GM19438 (cell line): ENCODE measurements around the gene SHISAL1.
"Not testable (repeated sequence)": the region's sequence is repeated elsewhere in the genome, so short reads cannot be mapped to it uniquely, and the experiment has no call there.

Experiments
- ATAC-seq: cut with Tn5 transposase; IDR thresholded peaks from one replicate; pipeline ENCODE4 v1.9.1; 2021; ENCODE audit warnings: low read depth; ENCODE audit not compliant: unreplicated experiment

Gene SHISAL1

DNA sequence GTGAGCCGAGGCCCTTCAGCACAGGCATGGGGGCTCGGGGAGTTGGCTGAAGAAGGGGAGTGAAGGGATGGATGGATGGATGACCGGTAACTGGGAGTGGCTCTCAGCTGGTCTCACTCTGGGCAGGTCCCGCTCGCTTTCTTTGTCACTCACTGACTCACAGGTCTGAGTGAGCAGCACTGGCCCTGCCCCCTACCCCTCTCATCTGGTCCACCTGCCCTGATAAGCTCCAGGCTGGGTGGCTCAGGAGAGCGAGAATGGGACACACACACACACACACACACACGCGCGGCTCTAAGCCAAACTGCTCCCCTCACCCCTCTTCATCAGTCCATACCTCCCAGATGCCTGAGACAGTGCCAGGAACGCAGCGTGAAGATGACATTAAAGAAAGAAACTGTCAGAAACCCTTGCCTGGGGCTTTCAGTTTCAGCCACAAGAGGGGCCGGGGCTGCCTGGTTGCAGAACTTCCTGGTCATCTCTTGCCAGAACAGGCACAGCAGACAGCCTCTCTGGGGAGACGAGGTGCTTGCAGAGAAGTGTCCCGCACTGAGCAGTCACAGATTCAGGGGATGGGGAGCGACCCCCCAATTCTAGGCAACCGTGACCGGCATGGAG lies 16.5 kb upstream of the SHISAL1 start:
- ATAC-seq = peak; percentile 77

DNA sequence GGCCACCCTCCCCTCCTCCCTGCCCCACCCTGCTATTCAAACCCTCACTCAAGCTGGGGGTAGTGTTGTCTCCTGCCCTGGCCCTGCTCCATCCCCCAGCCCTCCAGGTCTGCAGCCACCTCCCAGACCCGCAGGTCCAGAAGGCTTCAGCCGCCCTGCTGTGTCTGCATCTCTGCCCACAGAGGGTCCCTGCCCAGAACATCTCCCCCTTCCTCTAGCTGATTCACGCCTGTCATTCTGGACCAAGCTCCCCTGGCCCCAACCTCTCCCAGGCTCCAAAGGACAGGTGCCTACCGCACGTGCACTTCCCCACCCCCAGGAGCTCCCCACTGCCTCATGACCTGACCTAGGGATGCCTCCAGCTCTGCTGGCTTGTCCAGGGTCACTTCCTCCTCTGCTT lies 16.0 kb upstream of the SHISAL1 start:
- ATAC-seq = no peak

DNA sequence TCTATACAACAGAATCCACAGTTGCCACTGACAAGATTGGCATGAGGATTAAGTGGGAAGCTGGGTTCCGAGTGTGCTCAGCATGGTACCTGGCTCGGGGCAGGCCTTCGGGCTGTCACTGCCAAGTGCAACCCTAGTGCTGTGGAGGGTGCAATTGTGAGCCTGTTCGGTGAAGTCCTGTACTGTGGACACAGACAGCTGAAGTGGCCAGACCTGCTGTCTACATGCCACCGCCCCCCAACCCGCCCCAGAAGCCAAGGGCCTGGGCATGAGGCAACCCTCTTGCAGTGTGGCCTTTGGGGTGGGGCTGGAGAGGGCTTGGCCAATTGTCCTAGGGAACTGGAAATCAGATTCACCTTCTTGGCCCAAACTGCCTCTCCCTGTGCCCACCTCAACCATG lies 15.6 kb upstream of the SHISAL1 start:
- ATAC-seq = no peak

DNA sequence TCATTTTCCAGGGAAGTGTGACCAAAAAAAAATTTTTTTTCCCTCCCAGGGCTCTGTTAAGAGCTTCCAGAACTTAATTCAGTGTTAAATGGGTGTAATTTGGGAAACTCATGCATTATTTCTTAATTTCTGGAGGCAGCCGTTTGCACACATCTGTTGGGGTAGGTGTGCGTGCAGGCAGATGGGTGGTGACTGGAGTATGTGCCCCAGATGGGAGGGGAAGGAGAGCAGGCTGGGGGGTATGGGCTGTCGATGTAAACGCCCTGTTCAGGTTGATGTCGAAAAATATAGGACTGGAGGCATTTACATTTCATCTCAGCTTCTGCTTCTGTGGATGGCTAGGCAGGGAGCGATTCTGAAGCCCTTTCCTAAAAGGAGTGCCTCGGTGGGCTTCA lies 13.7 kb upstream of the SHISAL1 start:
- ATAC-seq = no peak

DNA sequence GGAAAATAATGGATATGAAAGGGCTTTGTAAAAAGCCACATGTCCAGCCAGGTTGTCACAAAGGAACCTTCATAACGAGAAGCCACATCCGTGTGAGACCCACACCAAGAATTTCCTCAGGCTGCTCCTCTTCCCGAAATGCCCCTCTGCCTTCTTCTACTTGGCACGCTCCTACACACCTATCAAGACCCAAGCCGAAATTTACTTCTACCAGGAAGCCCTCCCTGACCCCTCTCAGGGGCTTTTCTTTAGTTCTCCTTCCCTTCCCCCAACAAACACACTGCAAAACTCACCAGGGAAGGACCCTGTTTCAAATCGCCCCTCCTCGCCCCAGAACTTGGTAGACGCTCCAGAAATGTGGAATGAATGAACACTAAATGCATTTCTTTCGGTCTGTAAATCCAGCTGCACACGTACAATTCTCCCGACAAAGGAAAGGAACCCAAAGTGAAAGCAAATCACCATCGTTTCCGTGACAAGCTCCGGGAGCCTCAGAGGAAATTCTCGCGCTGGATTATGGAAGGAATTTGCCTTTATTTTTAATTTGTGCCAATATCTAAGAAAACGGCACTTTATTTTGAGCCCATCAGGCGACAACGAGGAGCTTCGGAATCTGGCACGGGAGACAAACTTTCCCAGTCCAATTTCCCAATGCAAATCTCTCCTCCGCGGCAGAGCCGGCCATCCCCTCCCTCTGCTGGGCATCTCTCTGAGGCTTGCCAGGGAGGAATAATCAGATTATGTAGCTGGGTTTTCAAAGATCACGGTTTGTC lies 13.2 kb upstream of the SHISAL1 start:
- no peak for ATAC-seq

DNA sequence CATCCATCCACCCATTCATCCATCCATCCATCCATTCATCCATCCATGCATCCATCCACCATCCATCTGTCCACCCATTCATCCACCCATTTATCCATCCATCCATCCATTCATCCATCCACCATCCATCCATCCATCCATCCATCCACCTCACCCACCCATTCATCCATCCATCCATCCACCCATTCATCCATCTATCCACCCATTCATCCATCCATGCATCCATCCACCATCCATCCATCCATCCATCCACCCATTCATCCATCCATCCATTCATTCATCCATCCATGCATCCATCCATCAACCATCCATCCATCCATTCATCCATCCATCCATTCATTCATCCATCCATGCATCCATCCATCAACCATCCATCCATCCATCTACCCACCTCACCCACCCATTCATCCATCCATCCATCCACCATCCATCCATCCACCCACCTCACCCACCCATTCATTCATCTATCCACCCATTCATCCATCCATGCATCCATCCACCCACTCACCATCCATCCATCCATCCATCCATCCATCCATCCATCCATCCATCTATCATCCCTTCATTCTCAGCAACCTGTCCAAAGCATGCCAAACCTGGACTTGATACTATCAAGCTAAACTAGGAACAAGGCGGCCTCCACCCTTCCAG lies 10.5 kb upstream of the SHISAL1 start:
- not testable (repeated sequence) for ATAC-seq

DNA sequence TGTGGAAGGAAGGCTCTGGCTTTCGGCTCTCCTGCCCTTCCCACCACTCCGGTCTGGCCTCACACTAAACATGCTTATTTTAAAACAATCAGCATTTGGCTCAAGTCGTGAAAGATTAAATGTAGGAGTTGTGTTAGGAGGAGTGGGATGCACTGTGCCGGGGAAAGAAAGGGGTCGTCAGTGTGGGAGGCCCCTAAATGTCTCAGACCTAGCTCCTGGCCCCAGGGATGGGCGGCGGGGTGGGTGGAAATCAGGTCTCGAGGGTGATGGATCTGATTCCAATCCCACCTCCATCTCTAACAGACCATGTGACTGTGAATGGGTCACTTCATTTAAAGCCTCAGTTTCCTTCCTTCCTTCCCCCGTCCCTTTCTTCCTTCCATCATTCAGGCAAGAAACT lies 6.9 kb upstream of the SHISAL1 start:
- ATAC-seq = no peak

DNA sequence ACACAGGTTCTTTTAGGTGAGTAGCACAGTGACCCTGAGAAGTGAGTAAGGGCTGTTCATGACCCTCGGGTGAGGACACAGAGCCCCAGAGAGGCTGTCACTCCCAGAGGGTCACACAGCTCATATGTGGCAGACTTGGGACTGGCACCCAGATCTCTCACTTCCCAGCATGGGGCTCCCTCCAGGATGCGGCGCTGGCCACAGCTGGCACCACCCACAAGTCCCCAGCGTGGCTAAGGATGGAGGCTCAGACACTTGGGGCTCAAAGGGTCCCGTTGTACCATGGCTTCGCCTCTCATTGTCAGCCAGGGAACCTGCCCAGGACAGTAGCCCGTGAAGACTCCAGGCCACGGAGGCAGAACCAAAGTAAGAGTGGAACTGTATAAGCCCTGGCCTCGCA lies 6.0 kb upstream of the SHISAL1 start:
- ATAC-seq = no peak

DNA sequence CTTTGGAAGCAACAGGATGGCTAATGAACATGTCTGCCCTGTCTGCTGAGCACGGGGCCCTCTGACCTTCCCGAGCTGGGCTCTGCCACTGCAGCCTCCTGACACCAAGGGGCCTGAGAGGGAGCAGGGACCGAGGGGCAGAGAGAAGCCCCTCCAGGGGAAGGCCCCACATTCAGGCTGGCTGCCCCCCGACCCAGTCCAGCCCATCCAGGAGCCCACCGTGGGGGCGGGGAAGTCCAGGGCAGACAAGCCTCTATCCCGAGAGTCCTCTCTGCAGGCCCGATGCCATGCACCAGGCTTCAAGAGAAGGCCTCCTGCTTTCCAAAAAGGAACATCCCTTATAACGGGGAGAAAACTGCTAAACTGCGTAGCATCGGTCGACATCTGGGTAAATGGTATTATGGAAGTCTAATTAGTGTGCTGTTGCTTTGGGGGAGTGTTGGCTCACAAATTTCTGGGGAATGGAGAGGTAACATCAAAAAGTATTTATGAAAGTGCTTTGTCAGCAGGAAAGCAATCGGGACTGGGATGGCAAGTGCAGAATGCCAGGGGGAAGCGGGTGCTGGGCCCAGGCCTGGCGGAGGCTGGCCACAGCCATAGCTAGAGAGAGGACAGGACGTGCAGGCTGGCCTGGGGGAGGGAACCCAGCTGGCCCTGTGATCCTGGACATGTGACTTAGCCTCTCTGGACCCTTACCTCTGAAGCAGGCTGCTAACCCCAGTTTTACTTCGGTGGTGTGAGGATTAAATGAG lies 5.3 kb upstream of the SHISAL1 start:
- ATAC-seq = no peak

DNA sequence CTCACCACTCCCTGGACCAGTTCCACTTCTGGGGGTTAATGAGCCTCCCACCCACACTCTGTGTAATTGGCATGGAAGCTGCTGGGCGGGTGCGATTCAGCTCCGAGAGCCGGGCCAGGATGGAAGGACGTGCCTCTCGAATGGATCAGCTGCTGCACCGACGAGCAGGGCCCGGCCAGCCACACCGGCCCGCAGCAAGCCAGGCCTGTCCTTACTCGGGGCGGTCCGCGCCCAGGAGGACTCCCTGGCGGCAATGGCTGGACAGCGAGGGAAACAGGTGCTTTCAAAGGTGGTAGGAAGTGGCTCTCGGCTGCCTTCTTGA lies 4.3 kb upstream of the SHISAL1 start:
- no peak for ATAC-seq

DNA sequence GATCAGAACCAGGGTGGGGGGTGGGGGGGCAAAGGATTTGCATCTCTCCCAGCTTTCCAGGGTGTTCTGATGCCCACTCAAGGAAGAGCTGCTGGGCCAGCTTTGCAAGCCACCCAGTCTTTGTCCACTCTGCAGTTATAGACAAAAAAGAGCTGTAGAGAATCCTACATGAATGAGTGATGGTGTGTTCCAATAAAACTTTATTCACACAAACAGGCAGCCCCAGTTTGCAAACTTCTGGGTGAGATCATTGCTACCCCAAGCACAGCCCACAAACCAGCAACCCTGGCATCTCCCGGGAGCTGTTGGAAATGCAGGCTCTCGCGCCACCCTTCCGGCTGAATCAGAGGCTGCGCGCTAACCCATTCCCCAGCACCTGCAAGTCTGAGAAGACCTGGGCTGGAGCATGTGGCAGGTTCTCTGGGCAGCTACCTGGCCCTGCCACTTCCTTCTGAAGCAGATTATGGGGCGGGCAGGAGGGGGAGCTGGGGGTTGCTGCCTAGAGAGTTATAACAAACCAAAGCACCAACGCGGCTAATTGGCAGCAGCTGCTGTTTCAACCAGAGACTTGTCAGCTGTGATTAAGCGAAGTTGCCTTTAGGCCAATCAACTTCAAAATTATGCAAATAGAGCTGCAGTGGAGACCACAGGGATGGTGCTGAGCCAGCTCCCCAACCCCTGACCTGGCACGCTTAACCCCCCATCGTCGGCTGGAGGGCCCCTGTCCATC lies 3.8 kb upstream of the SHISAL1 start:
- ATAC-seq = no peak

DNA sequence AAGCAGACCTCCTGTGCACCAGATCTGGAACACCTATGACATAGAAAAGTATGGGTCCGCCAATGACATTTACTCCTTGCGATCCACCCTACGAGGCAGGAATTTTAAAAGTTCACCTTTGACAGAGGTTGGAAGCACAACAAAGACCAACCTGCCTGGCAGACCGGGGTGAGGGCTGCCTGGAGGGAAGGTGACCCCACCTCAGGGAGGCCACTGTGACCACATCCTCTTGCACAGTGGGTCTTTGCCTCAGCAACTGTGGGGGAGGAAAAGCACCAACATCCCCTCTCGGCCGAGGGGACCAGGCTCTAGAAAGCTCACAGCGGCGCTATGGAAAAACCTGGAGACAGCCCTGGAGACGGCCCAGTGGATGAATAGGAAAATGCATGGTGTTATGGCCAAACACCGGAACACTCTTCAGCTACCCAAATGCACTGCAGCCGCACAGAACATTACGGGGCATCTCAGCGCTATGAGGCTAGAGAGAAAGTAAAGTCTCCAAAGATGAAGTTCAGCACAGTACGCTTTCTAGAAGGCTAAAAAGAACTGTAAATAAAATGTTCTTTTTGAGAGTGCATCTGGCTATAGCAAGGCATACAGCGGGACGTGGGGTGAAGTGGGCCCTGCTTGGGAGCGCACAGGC lies 1.8 kb upstream of the SHISAL1 start:
- ATAC-seq = no peak

DNA sequence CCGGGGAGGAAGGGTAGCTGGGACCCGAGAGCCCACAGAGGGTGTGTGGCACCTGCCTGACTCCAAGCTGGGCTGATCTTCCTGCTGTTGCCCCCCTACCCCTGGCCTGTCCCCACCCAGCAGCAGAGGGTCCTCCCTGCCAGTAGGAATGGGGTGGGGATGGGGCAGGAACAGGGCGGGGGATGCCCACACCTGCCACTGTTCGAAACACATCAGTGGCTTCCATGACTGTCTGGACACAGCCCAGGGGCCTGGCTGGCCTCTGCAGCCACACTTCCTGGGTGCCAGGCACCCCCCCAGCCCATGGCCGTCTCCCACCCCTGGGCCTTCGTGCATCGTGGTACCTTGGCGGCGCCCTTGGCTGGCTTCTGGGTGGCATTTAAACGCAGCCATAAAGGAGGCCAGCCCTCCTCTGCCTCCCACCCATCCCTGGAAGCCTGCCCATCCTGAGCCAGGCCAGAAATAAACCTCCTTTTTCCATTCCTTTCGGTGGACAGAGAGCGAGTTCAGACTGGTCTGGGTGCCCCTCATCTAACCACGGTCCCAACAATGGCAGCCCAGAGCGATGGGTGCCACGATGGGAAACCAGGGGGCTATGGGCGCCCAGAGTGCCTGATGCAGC lies 745 bp upstream of the SHISAL1 start:
- no peak for ATAC-seq

DNA sequence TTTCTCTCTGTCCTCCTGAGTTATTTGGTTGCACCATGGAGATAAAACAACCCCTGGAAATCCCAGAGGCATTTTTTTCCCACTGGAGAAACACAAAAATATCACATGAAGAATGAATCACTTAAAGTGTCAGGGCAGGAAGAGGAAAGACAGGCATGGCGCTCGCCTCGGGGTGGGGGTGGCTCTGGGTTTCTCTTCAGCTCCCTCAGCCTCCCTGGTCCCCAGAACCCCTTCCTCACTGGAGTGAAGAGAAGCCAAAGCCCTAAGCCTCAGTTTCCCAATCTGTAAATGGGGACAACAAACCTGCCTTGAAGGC lies 938 bp downstream of the SHISAL1 start:
- no peak for ATAC-seq

DNA sequence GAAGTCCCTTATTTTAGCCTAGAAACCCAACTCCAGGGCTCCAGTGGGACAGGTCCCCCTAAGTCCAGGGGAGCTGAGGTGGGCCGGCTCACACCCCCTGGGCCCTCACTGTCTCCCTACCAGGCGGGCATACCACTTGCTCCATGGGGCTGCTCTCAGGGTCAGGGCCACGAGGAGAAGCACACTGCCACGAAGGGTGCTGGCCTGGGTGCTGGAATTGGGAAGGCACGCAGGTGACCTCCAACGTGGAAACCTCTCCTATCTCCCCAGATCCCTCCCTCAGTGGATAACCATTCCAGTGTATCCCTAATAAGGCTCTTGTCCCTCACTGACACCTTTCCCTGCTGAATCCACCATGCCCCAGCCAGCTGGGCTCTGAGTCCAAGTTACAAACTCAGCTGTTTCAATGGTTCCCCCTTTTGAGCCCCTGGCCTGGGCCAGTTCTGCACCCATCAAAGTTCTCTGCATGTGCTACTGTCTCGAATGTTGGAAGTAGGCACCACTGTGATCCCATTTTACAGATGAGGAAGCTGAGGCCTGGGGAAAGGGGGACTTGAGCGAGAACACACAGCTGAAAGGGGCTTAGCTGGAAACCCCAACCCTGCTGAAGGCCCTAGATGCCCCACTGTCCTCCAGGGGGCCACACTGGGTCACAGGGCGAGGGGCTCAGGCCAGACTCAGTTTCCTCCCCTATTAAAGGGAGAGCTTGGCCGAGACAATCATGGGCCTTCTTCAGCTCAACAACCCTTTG lies 1.5 kb downstream of the SHISAL1 start:
- no peak for ATAC-seq

DNA sequence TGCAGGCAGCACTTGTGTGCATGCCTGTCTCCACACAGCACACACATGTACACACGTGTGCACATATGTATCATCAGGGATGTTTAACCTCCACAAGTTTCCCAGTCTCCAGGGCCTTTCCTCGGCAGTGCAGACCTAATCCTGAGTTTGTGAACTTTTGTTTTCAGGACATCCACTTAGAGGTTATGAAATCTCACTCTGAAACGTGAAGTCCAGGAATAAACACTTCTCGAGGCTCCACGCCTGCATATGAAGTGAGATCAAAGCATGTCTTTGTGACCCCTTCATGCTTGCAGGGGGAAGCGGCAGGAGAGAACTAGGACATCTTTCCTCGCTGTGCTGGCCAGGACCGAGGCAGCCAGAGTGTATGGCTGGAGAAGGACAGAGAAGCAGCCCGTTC lies 3.1 kb downstream of the SHISAL1 start:
- no peak for ATAC-seq

DNA sequence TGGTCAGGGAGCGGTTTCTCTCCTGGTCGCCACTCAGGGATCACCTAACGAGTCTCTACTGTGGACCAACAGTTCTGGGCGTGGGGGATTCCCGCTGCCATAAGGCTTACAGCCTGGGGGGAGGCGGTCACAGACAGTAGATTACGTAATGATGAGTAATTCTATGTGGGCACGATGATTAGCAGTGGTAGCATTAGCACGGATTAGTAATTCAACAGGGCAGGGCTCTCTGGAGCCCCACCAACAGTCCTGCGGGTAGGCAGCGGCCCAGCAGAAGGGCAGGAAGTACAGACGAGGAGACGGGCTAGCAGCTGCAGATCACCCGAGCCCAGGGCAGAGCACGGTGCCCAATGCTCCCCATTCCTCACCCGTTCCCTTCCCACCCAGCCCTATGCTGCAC lies 3.6 kb downstream of the SHISAL1 start:
- no peak for ATAC-seq

DNA sequence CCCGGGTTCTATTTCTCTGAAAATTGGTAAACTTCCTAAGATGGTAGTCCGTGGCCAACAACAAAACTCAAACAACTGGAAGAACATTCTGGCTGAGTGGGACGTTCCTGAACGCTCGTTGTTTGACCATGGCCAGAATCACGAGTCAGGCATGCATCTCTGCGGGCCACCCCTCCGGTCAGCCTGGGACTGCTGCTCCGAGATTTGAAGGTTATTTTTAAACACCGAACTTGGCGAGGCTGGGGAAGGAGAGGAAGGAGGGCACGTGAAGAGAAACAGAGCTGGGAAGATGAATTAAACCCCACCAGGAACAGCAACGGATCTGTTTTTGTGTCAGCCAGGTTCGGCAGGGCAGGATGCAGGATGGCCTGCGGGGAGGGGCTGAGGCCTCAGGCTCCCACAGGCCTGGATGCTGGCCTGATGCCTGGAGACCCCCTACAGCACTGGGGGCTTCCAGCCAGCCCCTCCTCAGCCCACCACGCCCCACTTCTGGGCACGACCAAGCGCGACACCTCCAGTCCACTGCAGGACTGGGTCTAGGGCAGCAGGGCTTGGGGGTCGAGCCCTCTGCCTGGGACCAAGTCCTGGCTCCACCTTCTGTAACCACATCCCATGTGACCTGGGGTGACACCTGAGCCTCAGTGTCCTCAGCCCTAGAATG lies 5.1 kb downstream of the SHISAL1 start:
- no peak for ATAC-seq

DNA sequence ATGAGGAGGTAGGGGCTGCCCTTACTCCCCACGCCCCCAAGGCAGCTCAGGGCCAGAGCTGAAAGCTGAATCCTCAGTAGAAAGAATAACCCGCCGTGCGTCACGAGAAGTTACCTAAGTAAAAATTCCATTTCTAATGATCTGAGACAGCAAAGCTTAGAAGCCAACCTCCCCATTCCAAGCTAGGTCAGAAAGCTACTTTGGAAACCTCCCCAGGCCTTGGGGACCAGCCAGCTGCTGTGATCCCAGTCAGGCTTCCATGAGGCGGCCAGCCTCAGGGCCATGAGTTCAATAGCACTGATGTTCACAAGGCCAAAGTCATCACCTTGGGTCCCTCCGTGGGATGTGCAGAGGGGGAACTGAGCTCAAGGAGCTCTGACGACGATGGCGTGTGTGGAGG lies 6.9 kb downstream of the SHISAL1 start:
- no peak for ATAC-seq
